ENCODE measurements around the gene OVAAL. TPM values are rescaled to one million over a fixed set of nuclear protein-coding genes. Genes with fewer than 3 reads are reported as not detected.

Gene OVAAL
- total and polyA plus RNA-seq, 4 donors: not detected

DNA sequence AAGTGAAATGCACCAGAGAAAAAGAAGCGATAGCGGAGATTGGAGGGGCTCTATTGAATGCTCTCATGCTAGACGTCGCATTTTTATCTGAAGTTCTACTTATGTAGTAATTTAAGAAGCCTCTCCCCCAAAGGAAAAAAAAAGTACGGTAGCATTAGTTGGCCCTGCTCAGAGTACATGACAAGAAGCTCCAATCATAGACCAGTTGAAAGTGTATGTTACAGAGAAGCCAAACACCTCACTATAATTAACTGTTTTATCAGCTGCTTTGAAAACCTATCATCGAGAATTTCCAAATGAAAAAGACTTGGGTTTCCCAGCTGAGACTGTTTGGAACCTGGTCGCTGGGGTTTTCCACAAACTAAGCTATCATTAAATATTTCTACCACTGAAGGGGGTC is 19.6 kb upstream of the OVAAL start:
- no peak overlapping the region for H3K9ac ChIP-seq (ENCODE audit: low read depth in 1 of 2, low read length in 2 of 2)
- DNase-seq (ENCODE audit: low spot score): no peak
- H3K4me1 ChIP-seq (ENCODE audit: control insufficient read depth in 4 of 4, insufficient read depth in 4 of 4, low read length in 3 of 4): peaks cover 0 to 1% (median 0%) of the 10 kb centered on the region in 4 donors
- no peaks in the 10 kb centered on the region for H3K36me3 ChIP-seq (ENCODE audit: control insufficient read depth in 4 of 4, insufficient read depth in 3 of 4, low read depth in 1 of 4, low read length in 3 of 4)
- no peak overlapping the region for H3K4me3 ChIP-seq (ENCODE audit: low read depth in 1 of 3, low read length in 3 of 3)
- WGBS: 93% methylated on average over 7 of the region's 7 CpGs
- H3K27me3 ChIP-seq (ENCODE audit: control insufficient read depth in 4 of 4, insufficient read depth in 4 of 4, low read length in 3 of 4): no peaks in the 10 kb centered on the region
- H3K9me3 ChIP-seq (ENCODE audit: control insufficient read depth in 4 of 4, low read length in 3 of 4): no peaks in the 10 kb centered on the region
- TF ChIP-seq, protein P1, sequence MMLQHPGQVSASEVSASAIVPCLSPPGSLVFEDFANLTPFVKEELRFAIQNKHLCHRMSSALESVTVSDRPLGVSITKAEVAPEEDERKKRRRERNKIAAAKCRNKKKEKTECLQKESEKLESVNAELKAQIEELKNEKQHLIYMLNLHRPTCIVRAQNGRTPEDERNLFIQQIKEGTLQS (IDR thresholded peaks at IDR 0.05): no peak
- TF ChIP-seq, protein P2, sequence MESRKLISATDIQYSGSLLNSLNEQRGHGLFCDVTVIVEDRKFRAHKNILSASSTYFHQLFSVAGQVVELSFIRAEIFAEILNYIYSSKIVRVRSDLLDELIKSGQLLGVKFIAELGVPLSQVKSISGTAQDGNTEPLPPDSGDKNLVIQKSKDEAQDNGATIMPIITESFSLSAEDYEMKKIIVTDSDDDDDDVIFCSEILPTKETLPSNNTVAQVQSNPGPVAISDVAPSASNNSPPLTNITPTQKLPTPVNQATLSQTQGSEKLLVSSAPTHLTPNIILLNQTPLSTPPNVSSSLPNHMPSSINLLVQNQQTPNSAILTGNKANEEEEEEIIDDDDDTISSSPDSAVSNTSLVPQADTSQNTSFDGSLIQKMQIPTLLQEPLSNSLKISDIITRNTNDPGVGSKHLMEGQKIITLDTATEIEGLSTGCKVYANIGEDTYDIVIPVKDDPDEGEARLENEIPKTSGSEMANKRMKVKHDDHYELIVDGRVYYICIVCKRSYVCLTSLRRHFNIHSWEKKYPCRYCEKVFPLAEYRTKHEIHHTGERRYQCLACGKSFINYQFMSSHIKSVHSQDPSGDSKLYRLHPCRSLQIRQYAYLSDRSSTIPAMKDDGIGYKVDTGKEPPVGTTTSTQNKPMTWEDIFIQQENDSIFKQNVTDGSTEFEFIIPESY (IDR thresholded peaks at IDR 0.05): no peak
- TF ChIP-seq RXRA (IDR thresholded peaks at IDR 0.05): no peak
- no peak overlapping the region for H3K27ac ChIP-seq (ENCODE audit: low read depth in 1 of 2, low read length in 2 of 2)

DNA sequence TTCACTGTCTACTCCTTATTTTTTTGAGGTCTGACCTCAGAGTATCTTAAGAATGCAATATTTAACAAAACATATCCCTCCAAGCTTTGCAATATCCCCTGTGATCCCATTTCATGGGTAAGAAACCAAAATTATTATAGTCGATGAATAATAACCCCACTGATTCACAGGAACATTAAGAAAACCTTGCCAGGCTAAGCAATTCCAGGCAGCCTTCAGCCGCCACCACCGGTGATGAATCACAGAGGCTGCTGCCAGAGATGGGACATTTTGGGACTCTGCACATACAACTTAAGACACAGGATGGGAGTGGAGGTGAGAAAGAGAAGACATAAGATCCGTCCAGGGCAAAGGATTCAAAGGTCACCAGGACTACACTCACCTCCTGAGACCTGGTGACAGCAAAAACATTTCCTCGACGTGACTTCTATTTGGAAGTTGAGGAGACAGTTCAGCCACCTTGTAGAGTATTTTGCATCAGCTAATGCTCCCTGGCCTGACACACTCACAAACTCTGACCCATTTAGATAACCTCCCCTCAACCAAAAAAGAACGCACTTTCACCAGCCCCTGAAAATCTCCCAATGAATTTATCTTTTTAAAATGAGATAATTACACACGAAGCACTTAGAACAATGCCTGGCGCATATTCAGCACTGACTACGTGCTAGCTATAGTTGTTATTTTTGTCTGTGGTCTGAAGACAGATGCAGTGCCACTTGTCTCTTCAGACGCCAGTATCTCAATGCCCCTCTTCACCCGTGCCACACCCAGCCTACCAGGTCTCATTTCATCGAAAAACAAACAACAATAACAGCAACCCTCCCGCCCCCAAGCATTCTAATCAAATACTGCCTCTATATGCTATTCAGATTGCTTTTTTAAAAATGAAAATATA is 17.8 kb upstream of the OVAAL start:
- Histone ChIP-seq H3K4me3 (ENCODE audit: low read depth in 1 of 3, low read length in 3 of 3) (no peak overlapping the region), H3K9ac (ENCODE audit: low read depth in 1 of 2, low read length in 2 of 2) (no peak overlapping the region), H3K4me1 (ENCODE audit: control insufficient read depth in 4 of 4, insufficient read depth in 4 of 4, low read length in 3 of 4) (peaks cover 0 to 3% (median 0%) of the 10 kb centered on the region in 4 donors), H3K36me3 (ENCODE audit: control insufficient read depth in 4 of 4, insufficient read depth in 3 of 4, low read depth in 1 of 4, low read length in 3 of 4) (no peaks in the 10 kb centered on the region), H3K9me3 (ENCODE audit: control insufficient read depth in 4 of 4, low read length in 3 of 4) (no peaks in the 10 kb centered on the region), H3K27me3 (ENCODE audit: control insufficient read depth in 4 of 4, insufficient read depth in 4 of 4, low read length in 3 of 4) (no peaks in the 10 kb centered on the region), H3K27ac (ENCODE audit: low read depth in 1 of 2, low read length in 2 of 2) (no peak overlapping the region)
- no peak for TF ChIP-seq NR2F2 (IDR thresholded peaks at IDR 0.05)
- TF ChIP-seq, protein P3, sequence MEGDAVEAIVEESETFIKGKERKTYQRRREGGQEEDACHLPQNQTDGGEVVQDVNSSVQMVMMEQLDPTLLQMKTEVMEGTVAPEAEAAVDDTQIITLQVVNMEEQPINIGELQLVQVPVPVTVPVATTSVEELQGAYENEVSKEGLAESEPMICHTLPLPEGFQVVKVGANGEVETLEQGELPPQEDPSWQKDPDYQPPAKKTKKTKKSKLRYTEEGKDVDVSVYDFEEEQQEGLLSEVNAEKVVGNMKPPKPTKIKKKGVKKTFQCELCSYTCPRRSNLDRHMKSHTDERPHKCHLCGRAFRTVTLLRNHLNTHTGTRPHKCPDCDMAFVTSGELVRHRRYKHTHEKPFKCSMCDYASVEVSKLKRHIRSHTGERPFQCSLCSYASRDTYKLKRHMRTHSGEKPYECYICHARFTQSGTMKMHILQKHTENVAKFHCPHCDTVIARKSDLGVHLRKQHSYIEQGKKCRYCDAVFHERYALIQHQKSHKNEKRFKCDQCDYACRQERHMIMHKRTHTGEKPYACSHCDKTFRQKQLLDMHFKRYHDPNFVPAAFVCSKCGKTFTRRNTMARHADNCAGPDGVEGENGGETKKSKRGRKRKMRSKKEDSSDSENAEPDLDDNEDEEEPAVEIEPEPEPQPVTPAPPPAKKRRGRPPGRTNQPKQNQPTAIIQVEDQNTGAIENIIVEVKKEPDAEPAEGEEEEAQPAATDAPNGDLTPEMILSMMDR (IDR thresholded peaks at IDR 0.05; ENCODE audit: low read depth, low read length, missing input control): no peak
- no peak for TF ChIP-seq TAF1 (conservative IDR thresholded peaks at IDR 0.05)
- TF ChIP-seq RXRA (IDR thresholded peaks at IDR 0.05): no peak
- TF ChIP-seq FOXA1 (IDR thresholded peaks at IDR 0.05): no peak
- no peak for TF ChIP-seq FOXA2 (IDR thresholded peaks at IDR 0.05)
- TF ChIP-seq, protein P1 (IDR thresholded peaks at IDR 0.05): no peak
- no peak for TF ChIP-seq RAD21 (IDR thresholded peaks at IDR 0.05)
- no peak for TF ChIP-seq HNF4G (IDR thresholded peaks at IDR 0.05)
- 78% methylated on average over 14 of the region's 14 CpGs for WGBS
- no peak for DNase-seq (ENCODE audit: low spot score)

DNA sequence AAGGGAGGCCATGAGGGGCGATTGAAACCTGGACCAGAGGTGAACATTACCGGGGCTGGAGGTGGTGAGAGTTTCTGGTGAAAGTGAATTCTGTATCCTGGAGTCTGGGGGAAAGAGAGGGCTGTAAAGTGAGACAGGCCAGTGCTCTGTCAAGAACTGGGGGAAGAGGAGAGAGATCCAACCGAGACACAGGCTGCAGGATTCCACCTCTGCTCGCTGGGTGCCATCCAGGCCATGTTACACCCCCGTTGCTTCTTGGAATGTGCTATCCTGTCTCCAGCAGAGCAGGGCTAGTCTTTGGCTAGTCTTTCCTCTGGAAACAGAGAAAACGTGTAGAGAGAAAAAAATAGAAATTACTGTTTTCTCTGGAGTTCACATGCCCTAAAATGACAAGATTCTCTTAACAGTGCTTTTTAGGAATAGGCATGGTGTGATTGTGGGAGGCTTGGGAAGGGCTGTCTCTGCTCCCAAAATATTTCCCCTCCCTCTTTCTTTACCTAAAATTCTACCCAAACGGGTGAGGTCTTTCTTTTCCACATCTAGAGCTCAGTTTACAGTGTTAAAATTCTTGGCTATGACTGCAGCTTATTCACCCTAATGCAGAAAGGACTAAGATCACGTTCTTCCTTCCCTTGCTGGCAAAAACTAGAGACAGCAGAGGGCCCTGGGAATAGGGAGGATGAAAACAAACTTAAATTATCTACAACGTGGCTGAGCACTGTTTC is 16.5 kb upstream of the OVAAL start:
- no peaks in the 10 kb centered on the region for H3K27me3 ChIP-seq (ENCODE audit: control insufficient read depth in 4 of 4, insufficient read depth in 4 of 4, low read length in 3 of 4)
- no peak overlapping the region for H3K9ac ChIP-seq (ENCODE audit: low read depth in 1 of 2, low read length in 2 of 2)
- no peak overlapping the region for H3K4me3 ChIP-seq (ENCODE audit: low read depth in 1 of 3, low read length in 3 of 3)
- no peak for DNase-seq (ENCODE audit: low spot score)
- no peak overlapping the region for H3K27ac ChIP-seq (ENCODE audit: low read depth in 1 of 2, low read length in 2 of 2)
- 75% methylated on average over 9 of the region's 9 CpGs for WGBS
- H3K9me3 ChIP-seq (ENCODE audit: control insufficient read depth in 4 of 4, low read length in 3 of 4): no peaks in the 10 kb centered on the region
- no peaks in the 10 kb centered on the region for H3K36me3 ChIP-seq (ENCODE audit: control insufficient read depth in 4 of 4, insufficient read depth in 3 of 4, low read depth in 1 of 4, low read length in 3 of 4)
- H3K4me1 ChIP-seq (ENCODE audit: control insufficient read depth in 4 of 4, insufficient read depth in 4 of 4, low read length in 3 of 4): peaks cover 0 to 3% (median 0%) of the 10 kb centered on the region in 4 donors
- TF ChIP-seq TAF1 (conservative IDR thresholded peaks at IDR 0.05) (no peak), HNF4G (IDR thresholded peaks at IDR 0.05) (no peak), HNF4A (conservative IDR thresholded peaks at IDR 0.05) (no peak), FOXA1 (IDR thresholded peaks at IDR 0.05) (no peak), SP1 (IDR thresholded peaks at IDR 0.05) (no peak)
- TF ChIP-seq, protein P1 (IDR thresholded peaks at IDR 0.05): no peak
- TF ChIP-seq, protein P3 (IDR thresholded peaks at IDR 0.05; ENCODE audit: low read depth, low read length, missing input control): no peak
- TF ChIP-seq, protein P4, sequence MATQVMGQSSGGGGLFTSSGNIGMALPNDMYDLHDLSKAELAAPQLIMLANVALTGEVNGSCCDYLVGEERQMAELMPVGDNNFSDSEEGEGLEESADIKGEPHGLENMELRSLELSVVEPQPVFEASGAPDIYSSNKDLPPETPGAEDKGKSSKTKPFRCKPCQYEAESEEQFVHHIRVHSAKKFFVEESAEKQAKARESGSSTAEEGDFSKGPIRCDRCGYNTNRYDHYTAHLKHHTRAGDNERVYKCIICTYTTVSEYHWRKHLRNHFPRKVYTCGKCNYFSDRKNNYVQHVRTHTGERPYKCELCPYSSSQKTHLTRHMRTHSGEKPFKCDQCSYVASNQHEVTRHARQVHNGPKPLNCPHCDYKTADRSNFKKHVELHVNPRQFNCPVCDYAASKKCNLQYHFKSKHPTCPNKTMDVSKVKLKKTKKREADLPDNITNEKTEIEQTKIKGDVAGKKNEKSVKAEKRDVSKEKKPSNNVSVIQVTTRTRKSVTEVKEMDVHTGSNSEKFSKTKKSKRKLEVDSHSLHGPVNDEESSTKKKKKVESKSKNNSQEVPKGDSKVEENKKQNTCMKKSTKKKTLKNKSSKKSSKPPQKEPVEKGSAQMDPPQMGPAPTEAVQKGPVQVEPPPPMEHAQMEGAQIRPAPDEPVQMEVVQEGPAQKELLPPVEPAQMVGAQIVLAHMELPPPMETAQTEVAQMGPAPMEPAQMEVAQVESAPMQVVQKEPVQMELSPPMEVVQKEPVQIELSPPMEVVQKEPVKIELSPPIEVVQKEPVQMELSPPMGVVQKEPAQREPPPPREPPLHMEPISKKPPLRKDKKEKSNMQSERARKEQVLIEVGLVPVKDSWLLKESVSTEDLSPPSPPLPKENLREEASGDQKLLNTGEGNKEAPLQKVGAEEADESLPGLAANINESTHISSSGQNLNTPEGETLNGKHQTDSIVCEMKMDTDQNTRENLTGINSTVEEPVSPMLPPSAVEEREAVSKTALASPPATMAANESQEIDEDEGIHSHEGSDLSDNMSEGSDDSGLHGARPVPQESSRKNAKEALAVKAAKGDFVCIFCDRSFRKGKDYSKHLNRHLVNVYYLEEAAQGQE (IDR thresholded peaks at IDR 0.05): no peak
